Activated T-cell treated with anti-CD3 and anti-CD28 coated beads, Interleukin-2, amount 50 U/mL, for 4 hours (primary cell): Measurements from ENCODE around the gene OSGEP. TPM values are rescaled to one million over a fixed set of nuclear protein-coding genes. Genes with fewer than 3 reads are reported as not detected.
A peak's percentile ranks its signal among the peaks of the same experiment; 100 is the strongest.
"Not testable (repeated sequence)": the region's sequence is repeated elsewhere in the genome, so short reads cannot be mapped to it uniquely, and the experiment has no call there.

Source experiments
- ATAC-seq, 2 donors: fragments of 200-7000 bp; cut with Tn5 transposase; one replicate each; pipeline ENCODE4 v1.10.0; 2021
- DNase-seq: peaks from one replicate; pipeline ENCODE4 v3.0.0-alpha.2; 2020
- H3K27me3 Mint-ChIP-seq: one replicate; pipeline ENCODE4 v1.8.0; 2021; ENCODE audit warnings: low read depth, mixed read lengths
- H3K36me3 Mint-ChIP-seq: one replicate; pipeline ENCODE4 v1.8.0; 2022; ENCODE audit warnings: mixed read lengths; ENCODE audit not compliant: insufficient read depth
- H3K4me1 Mint-ChIP-seq: one replicate; pipeline ENCODE4 v1.8.0; 2021; ENCODE audit warnings: low read depth, mixed read lengths
- H3K4me3 Mint-ChIP-seq: one replicate; pipeline ENCODE4 v1.8.0; 2021; ENCODE audit warnings: mild to moderate bottlenecking, moderate library complexity, mixed read lengths
- H3K9me3 Mint-ChIP-seq: one replicate; pipeline ENCODE4 v1.8.0; 2021; ENCODE audit warnings: mixed read lengths
- total RNA-seq, 3 donors: library from RNA; stranded (reverse); gene quantifications; one replicate each; pipeline ENCODE4 v1.2.1, GENCODE V29; 2021

The OSGEP gene
- total RNA-seq, 3 donors from 2014 or later: 73.4 to 86.5 (median 75.4) TPM

- Mint-ChIP-seq H3K27me3 (no peaks in the 10 kb centered on the region), H3K9me3 (no peaks in the 10 kb centered on the region), H3K4me1 (peaks cover 27% of the 10 kb centered on the region), H3K4me3 (no peak overlapping the region), H3K36me3 (peaks cover 31% of the 10 kb centered on the region)
- ATAC-seq: no peak
- no peak for DNase-seq
Measured at GRCh38 chr14:20458031-20458789, 3.6 kb upstream of the OSGEP start.

GRCh38 chr14:20456971-20457370 lies 2.4 kb upstream of the OSGEP start:
- Mint-ChIP-seq H3K4me1 (peaks cover 26% of the 10 kb centered on the region), H3K9me3 (no peaks in the 10 kb centered on the region), H3K27me3 (no peaks in the 10 kb centered on the region), H3K36me3 (peaks cover 39% of the 10 kb centered on the region), H3K4me3 (no peak overlapping the region)
- no peak for DNase-seq
- ATAC-seq: no peak

DNA sequence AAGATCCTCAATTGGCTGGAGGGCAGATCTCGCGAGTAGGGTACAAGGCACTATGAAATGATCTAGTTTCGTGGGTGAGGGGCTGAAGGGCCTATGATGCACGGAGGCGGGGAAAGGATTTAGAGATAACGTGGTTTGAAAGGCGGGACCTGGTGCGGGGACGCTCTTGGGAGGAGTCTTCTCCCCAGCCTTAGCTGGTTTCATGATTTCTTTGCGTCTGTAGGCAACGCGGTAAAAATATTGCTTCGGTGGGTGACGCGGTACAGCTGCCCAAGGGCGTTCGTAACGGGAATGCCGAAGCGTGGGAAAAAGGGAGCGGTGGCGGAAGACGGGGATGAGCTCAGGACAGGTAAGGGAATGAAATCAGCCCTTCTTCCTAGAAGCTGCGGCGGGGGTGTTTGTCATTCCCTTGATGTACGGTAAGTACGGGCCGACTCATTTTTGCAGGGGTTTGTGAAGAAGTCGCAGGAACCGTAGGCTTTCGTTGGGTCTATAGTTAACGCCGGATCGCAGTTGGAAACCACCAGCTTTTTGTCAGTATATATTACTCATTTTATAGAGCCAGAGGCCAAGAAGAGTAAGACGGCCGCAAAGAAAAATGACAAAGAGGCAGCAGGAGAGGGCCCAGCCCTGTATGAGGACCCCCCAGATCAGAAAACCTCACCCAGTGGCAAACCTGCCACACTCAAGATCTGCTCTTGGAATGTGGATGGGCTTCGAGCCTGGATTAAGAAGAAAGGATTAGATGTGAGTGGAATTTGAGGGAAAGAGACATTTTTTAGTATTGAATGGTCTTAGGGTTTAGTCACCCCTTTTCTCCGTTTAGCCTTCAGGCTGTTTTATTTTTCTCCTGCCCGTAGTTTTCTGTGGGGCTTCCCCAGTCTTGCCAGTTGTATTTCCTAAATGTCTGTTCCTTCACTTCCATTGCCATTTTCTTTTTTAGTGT lies 1.0 kb upstream of the OSGEP start:
- H3K9me3 Mint-ChIP-seq: no peaks in the 10 kb centered on the region
- peaks cover 21% of the 10 kb centered on the region for H3K4me1 Mint-ChIP-seq
- DNase-seq: peak; percentile 35
- peak; percentile 71 to 76 for ATAC-seq
- no peaks in the 10 kb centered on the region for H3K27me3 Mint-ChIP-seq
- peaks cover 47% of the 10 kb centered on the region for H3K36me3 Mint-ChIP-seq
- H3K4me3 Mint-ChIP-seq: no peak overlapping the region

GRCh38 chr14:20452831-20453230 lies 1.8 kb downstream of the OSGEP start:
- DNase-seq, ATAC-seq, H3K27me3 Mint-ChIP-seq, H3K9me3 Mint-ChIP-seq, H3K4me1 Mint-ChIP-seq: not testable (repeated sequence)
- peak overlapping the region; percentile 54 for H3K4me3 Mint-ChIP-seq
- peaks cover 47% of the 10 kb centered on the region for H3K36me3 Mint-ChIP-seq

GRCh38 chr14:20446889-20447288 lies 7.7 kb downstream of the OSGEP start:
- H3K36me3 Mint-ChIP-seq: peaks cover 46% of the 10 kb centered on the region
- ATAC-seq (no peak), DNase-seq (no peak)
- H3K27me3 Mint-ChIP-seq: no peaks in the 10 kb centered on the region
- H3K4me1 Mint-ChIP-seq: no peaks in the 10 kb centered on the region
- no peaks in the 10 kb centered on the region for H3K9me3 Mint-ChIP-seq
- no peak overlapping the region for H3K4me3 Mint-ChIP-seq

DNA sequence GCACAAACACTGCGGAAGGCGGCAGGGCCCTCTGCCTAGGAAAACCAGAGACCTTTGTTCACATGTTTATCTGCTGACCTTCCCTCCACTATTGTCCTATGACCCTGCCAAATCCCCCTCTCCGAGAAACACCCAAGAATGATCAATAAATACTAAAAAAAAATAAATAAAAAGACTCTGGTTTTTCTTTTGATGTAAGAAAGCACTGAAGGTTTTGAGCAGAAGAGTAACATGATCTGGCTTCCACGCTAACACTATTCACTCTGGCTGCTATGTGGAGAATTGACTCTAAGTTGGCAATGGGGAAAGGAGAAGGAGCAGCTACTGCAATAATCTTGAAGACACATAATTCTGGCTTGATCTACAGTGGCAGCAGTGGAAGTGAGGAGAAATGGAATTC lies 11.0 kb downstream of the OSGEP start:
- H3K9me3 Mint-ChIP-seq, DNase-seq, H3K4me3 Mint-ChIP-seq, H3K27me3 Mint-ChIP-seq, ATAC-seq: not testable (repeated sequence)
- peaks cover 26% of the 10 kb centered on the region for H3K36me3 Mint-ChIP-seq
- H3K4me1 Mint-ChIP-seq: peaks cover 24% of the 10 kb centered on the region

- no peak for DNase-seq
- H3K9me3 Mint-ChIP-seq: no peaks in the 10 kb centered on the region
- ATAC-seq: no peak
- H3K27me3 Mint-ChIP-seq: no peaks in the 10 kb centered on the region
- peaks cover 25% of the 10 kb centered on the region for H3K4me1 Mint-ChIP-seq
- H3K36me3 Mint-ChIP-seq: peaks cover 7% of the 10 kb centered on the region
- no peak overlapping the region for H3K4me3 Mint-ChIP-seq
Measured at GRCh38 chr14:20441461-20441860, 13.2 kb downstream of the OSGEP start.

DNA sequence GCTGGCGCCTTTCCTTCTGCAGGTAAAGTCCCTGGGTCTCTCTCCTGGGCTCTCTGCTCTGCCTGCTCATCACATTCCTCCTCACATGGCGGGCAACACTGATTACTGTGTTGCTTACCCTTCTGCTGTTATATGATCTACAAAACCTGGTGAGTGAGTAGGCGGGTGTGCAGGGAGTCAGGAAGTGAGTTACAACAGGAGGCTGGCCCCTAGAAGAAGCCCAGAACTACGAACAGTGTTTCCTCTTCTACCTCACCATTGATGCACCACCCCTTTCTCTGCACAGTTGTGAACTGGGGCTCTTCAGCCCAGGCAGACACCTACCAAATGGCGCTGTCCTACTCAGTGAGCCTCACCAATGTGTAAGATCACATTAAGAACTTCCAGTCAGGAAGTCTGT lies 13.7 kb downstream of the OSGEP start:
- DNase-seq (no peak), ATAC-seq (peak; percentile 84 to 91)
- H3K27me3 Mint-ChIP-seq: no peaks in the 10 kb centered on the region
- no peaks in the 10 kb centered on the region for H3K9me3 Mint-ChIP-seq
- H3K36me3 Mint-ChIP-seq: peaks cover 7% of the 10 kb centered on the region
- no peak overlapping the region for H3K4me3 Mint-ChIP-seq
- H3K4me1 Mint-ChIP-seq: peaks cover 25% of the 10 kb centered on the region

- peak; percentile 10 to 28 for ATAC-seq
- no peak for DNase-seq
- Mint-ChIP-seq H3K4me3 (no peak overlapping the region), H3K9me3 (no peaks in the 10 kb centered on the region), H3K27me3 (no peaks in the 10 kb centered on the region), H3K4me1 (peaks cover 25% of the 10 kb centered on the region), H3K36me3 (peaks cover 7% of the 10 kb centered on the region)
Measured at GRCh38 chr14:20440465-20440864, 14.1 kb downstream of the OSGEP start.

GRCh38 chr14:20438664-20439063 lies 15.9 kb downstream of the OSGEP start:
- no peak for DNase-seq
- no peaks in the 10 kb centered on the region for H3K9me3 Mint-ChIP-seq
- peaks cover 7% of the 10 kb centered on the region for H3K36me3 Mint-ChIP-seq
- H3K27me3 Mint-ChIP-seq: no peaks in the 10 kb centered on the region
- H3K4me3 Mint-ChIP-seq: no peak overlapping the region
- H3K4me1 Mint-ChIP-seq: peaks cover 25% of the 10 kb centered on the region
- no peak for ATAC-seq

DNA sequence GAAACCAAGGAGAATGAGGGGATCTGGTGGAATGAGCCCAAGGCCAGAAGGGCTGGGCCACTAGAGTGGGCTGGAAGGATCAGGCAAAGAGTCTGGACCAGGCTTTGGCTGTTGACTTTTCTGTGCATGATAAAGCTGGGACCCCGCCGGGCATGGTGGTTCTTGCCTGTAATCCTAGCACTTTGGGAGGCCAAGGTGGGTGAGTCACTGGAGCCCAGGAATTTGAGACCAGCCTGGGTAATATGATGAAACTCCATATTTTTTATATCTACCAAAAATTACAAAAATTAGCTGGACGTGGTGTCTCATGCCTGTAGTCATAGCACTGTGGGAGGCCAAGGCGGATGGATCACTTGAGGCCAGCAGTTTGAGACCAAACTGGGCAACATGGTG lies 18.3 kb downstream of the OSGEP start:
- no peaks in the 10 kb centered on the region for H3K9me3 Mint-ChIP-seq
- DNase-seq (no peak), ATAC-seq (no peak)
- peaks cover 21% of the 10 kb centered on the region for H3K4me1 Mint-ChIP-seq
- H3K4me3 Mint-ChIP-seq: no peak overlapping the region
- H3K27me3 Mint-ChIP-seq: no peaks in the 10 kb centered on the region
- H3K36me3 Mint-ChIP-seq: no peaks in the 10 kb centered on the region

GRCh38 chr14:20435582-20436362 lies 18.8 kb downstream of the OSGEP start, which contains the start of gene KLHL33:
KLHL33 (minus strand) TSS chr14:20436166; CDS start chr14:20435811, 355 bp downstream.
- no peaks in the 10 kb centered on the region for H3K9me3 Mint-ChIP-seq
- H3K36me3 Mint-ChIP-seq: no peaks in the 10 kb centered on the region
- H3K27me3 Mint-ChIP-seq: no peaks in the 10 kb centered on the region
- ATAC-seq (no peak), DNase-seq (no peak)
- H3K4me1 Mint-ChIP-seq: peaks cover 15% of the 10 kb centered on the region
- no peak within 1 kb of the TSS for H3K4me3 Mint-ChIP-seq

GRCh38 chr14:20434701-20435581 lies 19.7 kb downstream of the OSGEP start:
- DNase-seq (no peak), ATAC-seq (no peak)
- H3K4me3 Mint-ChIP-seq: no peak overlapping the region
- peaks cover 10% of the 10 kb centered on the region for H3K4me1 Mint-ChIP-seq
- H3K27me3 Mint-ChIP-seq: no peaks in the 10 kb centered on the region
- no peaks in the 10 kb centered on the region for H3K36me3 Mint-ChIP-seq
- H3K9me3 Mint-ChIP-seq: no peaks in the 10 kb centered on the region
